ENCODE measurements around the gene MLYCD.

DNA sequence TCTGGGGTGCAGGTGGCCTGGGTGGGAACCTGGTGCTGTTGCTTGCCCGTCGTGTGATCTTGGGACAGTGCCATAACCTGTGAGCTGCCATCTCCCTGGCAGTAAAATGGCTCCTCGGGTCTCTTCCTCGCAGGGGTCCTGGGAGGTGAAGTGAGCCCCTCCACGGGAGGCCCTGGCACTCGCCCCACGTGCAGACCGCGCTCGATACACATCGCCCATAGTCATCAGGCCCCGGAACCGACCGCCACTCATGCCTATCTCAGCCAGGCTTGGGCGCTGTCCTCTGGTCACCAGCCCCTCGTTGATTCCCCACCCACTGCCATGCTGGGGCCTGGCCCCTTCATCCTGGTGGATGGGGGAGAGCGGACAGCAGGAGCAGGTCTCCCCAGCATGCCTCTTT is 32.6 kb downstream of the MLYCD start:
- TF ChIP-seq CTCF (IDR thresholded peaks at IDR 0.05) (no peak), POLR2AphosphoS5 (IDR thresholded peaks at IDR 0.05) (no peak), POLR2A (IDR thresholded peaks at IDR 0.05) (no peak)

Measured in gastroesophageal sphincter (tissue), 3 donors.